ENCODE results near the gene SYTL2. TPM values are rescaled to one million over a fixed set of nuclear protein-coding genes. Genes with fewer than 3 reads are reported as not detected.
"Not testable (repeated sequence)": the region's sequence is repeated elsewhere in the genome, so short reads cannot be mapped to it uniquely, and the experiment has no call there.

Gene SYTL2
- 51.1 TPM for total RNA-seq

DNA sequence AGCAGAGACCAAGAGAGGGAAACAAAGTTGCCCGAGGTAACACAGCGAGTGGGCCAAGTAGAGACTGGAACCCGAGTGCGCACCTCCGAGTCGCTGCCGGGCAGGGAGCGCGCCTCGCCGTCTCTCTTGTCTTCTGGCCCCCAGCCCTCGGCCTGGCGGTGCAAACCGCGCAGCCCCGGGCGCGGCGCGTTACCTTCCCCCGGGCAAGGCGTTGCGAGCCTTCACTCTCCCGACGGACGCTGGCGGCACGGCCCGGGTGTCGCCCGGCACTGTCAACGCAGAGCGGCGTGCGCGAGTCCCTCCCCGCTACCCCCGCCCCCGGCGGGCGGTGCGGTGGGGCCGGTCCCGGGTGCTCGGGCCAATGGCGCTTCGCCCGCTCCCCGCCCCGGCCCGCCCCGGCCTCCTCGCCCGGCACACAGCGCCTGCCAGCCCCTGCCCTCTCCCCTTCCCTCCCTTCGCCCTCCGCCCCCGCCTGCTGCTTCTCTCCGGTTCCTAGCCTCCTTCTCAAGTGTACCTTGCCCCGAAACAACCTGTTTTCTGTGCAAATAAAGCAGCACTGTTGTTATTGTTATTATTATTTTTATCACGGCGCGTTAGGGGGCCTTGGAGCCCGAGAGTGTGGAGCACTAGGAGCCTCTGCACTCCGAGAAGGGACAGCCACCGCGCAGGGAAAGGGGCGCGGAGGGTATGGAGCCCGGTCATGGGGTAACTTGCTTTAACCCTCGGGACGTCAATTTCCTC is at the start of gene SYTL2:
SYTL2 (minus strand) TSS at position 271 of the 741 bp plus-strand sequence. CDS start 53,416 bp downstream, outside the sequence.
- Histone ChIP-seq H3K27ac (ENCODE audit: low read depth, low read length) (peak within 1 kb of the TSS; percentile 10), H3K36me3 (ENCODE audit: control insufficient read depth in 3 of 3, insufficient read depth in 3 of 3, low read length in 3 of 3) (no peaks in the 10 kb centered on the region), H3K9ac (ENCODE audit: low read depth in 1 of 3, low read length in 3 of 3) (peak within 1 kb of the TSS; percentile 69 to 80 (median 71)), H3K4me1 (ENCODE audit: control insufficient read depth in 3 of 3, insufficient read depth in 3 of 3, low read length in 3 of 3) (peaks cover 7 to 9% (median 8%) of the 10 kb centered on the region in 3 donors), H3K27me3 (ENCODE audit: control insufficient read depth in 3 of 3, insufficient read depth in 3 of 3, low read length in 3 of 3) (no peaks in the 10 kb centered on the region), H3K9me3 (ENCODE audit: control insufficient read depth in 3 of 3, low read length in 3 of 3) (no peaks in the 10 kb centered on the region), H3K4me3 (ENCODE audit: low read length in 3 of 3) (peak within 1 kb of the TSS; percentile 76 to 85 (median 81))

DNA sequence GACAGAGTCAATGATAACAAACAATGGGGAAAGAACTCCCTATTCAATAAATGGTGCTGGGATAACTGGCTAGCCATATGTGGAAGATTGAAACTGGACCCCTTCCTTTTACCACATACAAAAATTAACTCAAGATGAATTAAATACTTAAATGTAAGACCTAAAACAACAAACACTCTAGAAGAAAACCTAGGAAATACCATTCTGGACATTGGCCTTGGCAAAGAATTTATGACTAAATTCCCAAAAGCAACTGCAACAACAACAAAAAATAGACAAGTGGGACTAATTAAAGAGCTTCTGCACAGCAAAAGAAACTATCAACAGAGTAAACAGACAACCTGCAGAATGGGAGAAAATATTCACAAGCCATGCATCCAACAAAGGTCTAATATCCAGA is 48.6 kb upstream of the SYTL2 start:
- H3K4me1 ChIP-seq (ENCODE audit: control insufficient read depth in 3 of 3, insufficient read depth in 3 of 3, low read length in 3 of 3); H3K9me3 ChIP-seq (ENCODE audit: control insufficient read depth in 3 of 3, low read length in 3 of 3); H3K27ac ChIP-seq (ENCODE audit: low read depth, low read length); H3K36me3 ChIP-seq (ENCODE audit: control insufficient read depth in 3 of 3, insufficient read depth in 3 of 3, low read length in 3 of 3); H3K27me3 ChIP-seq (ENCODE audit: control insufficient read depth in 3 of 3, insufficient read depth in 3 of 3, low read length in 3 of 3); H3K4me3 ChIP-seq (ENCODE audit: low read length in 3 of 3); H3K9ac ChIP-seq (ENCODE audit: low read depth in 1 of 3, low read length in 3 of 3): not testable (repeated sequence)

GRCh38 chr11:85857098-85857497 is 46.2 kb upstream of the SYTL2 start:
- no peaks in the 10 kb centered on the region for H3K36me3 ChIP-seq (ENCODE audit: control insufficient read depth in 3 of 3, insufficient read depth in 3 of 3, low read length in 3 of 3)
- no peaks in the 10 kb centered on the region for H3K9me3 ChIP-seq (ENCODE audit: control insufficient read depth in 3 of 3, low read length in 3 of 3)
- no peak overlapping the region for H3K4me3 ChIP-seq (ENCODE audit: low read length in 3 of 3)
- H3K27ac ChIP-seq (ENCODE audit: low read depth, low read length) = no peak overlapping the region
- H3K4me1 ChIP-seq (ENCODE audit: control insufficient read depth in 3 of 3, insufficient read depth in 3 of 3, low read length in 3 of 3) = peaks cover 3 to 6% (median 5%) of the 10 kb centered on the region in 3 donors
- no peak overlapping the region for H3K9ac ChIP-seq (ENCODE audit: low read depth in 1 of 3, low read length in 3 of 3)
- no peaks in the 10 kb centered on the region for H3K27me3 ChIP-seq (ENCODE audit: control insufficient read depth in 3 of 3, insufficient read depth in 3 of 3, low read length in 3 of 3)

- Histone ChIP-seq H3K27me3 (ENCODE audit: control insufficient read depth in 3 of 3, insufficient read depth in 3 of 3, low read length in 3 of 3) (no peaks in the 10 kb centered on the region), H3K4me3 (ENCODE audit: low read length in 3 of 3) (peak within 1 kb of the TSS; percentile 74 to 95 (median 87)), H3K36me3 (ENCODE audit: control insufficient read depth in 3 of 3, insufficient read depth in 3 of 3, low read length in 3 of 3) (no peaks in the 10 kb centered on the region), H3K9ac (ENCODE audit: low read depth in 1 of 3, low read length in 3 of 3) (peak within 1 kb of the TSS; percentile 69 to 94 (median 94)), H3K9me3 (ENCODE audit: control insufficient read depth in 3 of 3, low read length in 3 of 3) (no peaks in the 10 kb centered on the region), H3K4me1 (ENCODE audit: control insufficient read depth in 3 of 3, insufficient read depth in 3 of 3, low read length in 3 of 3) (peaks cover 3 to 6% (median 5%) of the 10 kb centered on the region in 3 donors), H3K27ac (ENCODE audit: low read depth, low read length) (peak within 1 kb of the TSS; percentile 85)
Measured at GRCh38 chr11:85855341-85855656, 44.4 kb upstream of the SYTL2 start, which contains the start of gene CCDC83. CCDC83 (plus strand) TSS chr11:85855383; CDS start chr11:85865124, 9,741 bp downstream.

DNA sequence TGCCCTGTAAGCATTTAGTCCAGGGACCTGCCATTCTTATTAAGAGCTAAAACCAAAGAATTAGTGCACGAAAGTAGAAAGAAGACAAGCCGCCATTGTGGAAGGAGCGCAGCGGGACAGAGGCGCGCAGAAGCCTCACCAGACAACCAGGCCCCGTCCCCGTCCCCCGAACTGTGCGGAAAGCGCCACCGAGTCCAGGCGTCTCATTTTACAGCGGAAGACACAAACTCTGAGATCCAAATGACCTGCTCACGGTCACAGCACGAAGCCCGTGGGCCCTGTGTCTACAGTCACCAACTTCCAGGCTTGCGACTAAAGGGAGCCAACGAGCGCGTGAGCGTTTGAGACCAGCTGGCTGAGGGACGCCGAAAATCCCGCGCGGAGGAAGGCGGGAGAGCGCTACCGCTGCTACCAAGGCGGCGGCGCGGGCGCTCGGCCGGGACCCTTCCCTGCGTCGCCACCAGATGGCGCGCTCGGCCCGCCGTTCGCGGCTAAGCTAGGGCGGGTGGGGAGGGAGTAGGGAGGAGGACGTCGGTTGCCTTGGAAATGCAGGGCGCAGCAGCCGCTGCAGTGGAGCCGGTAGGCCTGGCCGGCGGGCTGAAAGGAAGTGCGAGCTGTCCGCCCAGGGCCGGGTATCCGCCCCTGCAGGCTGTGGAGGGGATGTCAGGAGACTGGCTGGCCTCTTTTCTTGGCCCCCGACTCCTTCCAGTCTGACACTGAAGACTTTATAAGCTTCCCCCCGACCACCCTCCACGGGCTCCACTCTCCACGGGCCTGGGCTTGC is 43.8 kb upstream of the SYTL2 start:
- Histone ChIP-seq H3K36me3 (ENCODE audit: control insufficient read depth in 3 of 3, insufficient read depth in 3 of 3, low read length in 3 of 3) (no peaks in the 10 kb centered on the region), H3K4me1 (ENCODE audit: control insufficient read depth in 3 of 3, insufficient read depth in 3 of 3, low read length in 3 of 3) (peaks cover 3 to 6% (median 5%) of the 10 kb centered on the region in 3 donors), H3K27ac (ENCODE audit: low read depth, low read length) (peak overlapping the region; percentile 85), H3K27me3 (ENCODE audit: control insufficient read depth in 3 of 3, insufficient read depth in 3 of 3, low read length in 3 of 3) (no peaks in the 10 kb centered on the region), H3K4me3 (ENCODE audit: low read length in 3 of 3) (peak overlapping the region; percentile 74 to 95 (median 87)), H3K9me3 (ENCODE audit: control insufficient read depth in 3 of 3, low read length in 3 of 3) (no peaks in the 10 kb centered on the region), H3K9ac (ENCODE audit: low read depth in 1 of 3, low read length in 3 of 3) (peak overlapping the region; percentile 69 to 94 (median 94))

DNA sequence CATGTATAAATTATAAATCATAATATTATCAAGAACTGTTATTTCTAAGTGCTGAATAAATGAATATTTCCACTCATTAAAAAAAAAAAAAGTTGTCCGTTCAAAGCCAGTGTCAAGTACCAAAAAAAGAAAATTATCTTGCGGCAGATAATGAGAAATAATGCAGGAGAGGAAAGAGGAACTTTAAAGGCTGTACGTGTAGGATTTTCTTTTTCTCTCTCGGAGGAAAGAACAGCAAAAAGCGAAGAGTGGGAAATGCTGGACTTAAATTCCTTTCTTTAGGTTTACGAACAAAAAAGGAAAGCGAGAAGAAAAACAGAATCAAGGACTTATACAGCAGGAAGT is 43.2 kb upstream of the SYTL2 start:
- H3K4me3 ChIP-seq (ENCODE audit: low read length in 3 of 3) = peak overlapping the region; percentile 74 to 95 (median 87)
- peaks cover 3 to 6% (median 5%) of the 10 kb centered on the region in 3 donors for H3K4me1 ChIP-seq (ENCODE audit: control insufficient read depth in 3 of 3, insufficient read depth in 3 of 3, low read length in 3 of 3)
- H3K9me3 ChIP-seq (ENCODE audit: control insufficient read depth in 3 of 3, low read length in 3 of 3) = no peaks in the 10 kb centered on the region
- peak overlapping the region; percentile 69 to 94 (median 94) for H3K9ac ChIP-seq (ENCODE audit: low read depth in 1 of 3, low read length in 3 of 3)
- no peaks in the 10 kb centered on the region for H3K27me3 ChIP-seq (ENCODE audit: control insufficient read depth in 3 of 3, insufficient read depth in 3 of 3, low read length in 3 of 3)
- peak overlapping the region; percentile 85 for H3K27ac ChIP-seq (ENCODE audit: low read depth, low read length)
- no peaks in the 10 kb centered on the region for H3K36me3 ChIP-seq (ENCODE audit: control insufficient read depth in 3 of 3, insufficient read depth in 3 of 3, low read length in 3 of 3)

DNA sequence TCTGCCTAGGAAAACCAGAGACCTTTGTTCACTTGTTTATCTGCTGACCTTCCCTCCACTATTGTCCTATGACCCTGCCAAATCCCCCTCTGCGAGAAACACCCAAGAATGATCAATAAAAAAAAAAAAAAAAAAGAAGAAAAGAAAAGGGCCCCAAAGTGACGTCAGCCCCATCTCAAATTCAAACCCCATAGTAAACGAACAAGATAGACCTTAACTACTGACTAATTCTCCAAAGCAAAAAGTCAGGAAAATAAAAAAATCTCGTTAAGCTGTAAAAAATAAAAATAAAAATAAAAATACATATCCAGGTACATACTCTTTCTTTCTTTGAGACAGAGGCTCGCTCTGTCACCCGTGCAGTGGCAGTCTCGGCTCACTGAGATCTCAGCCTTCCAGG is 42.6 kb upstream of the SYTL2 start:
- H3K27ac ChIP-seq (ENCODE audit: low read depth, low read length); H3K36me3 ChIP-seq (ENCODE audit: control insufficient read depth in 3 of 3, insufficient read depth in 3 of 3, low read length in 3 of 3); H3K4me3 ChIP-seq (ENCODE audit: low read length in 3 of 3); H3K9me3 ChIP-seq (ENCODE audit: control insufficient read depth in 3 of 3, low read length in 3 of 3); H3K4me1 ChIP-seq (ENCODE audit: control insufficient read depth in 3 of 3, insufficient read depth in 3 of 3, low read length in 3 of 3); H3K27me3 ChIP-seq (ENCODE audit: control insufficient read depth in 3 of 3, insufficient read depth in 3 of 3, low read length in 3 of 3); H3K9ac ChIP-seq (ENCODE audit: low read depth in 1 of 3, low read length in 3 of 3): not testable (repeated sequence)

- H3K27ac ChIP-seq (ENCODE audit: low read depth, low read length); H3K9me3 ChIP-seq (ENCODE audit: control insufficient read depth in 3 of 3, low read length in 3 of 3); H3K36me3 ChIP-seq (ENCODE audit: control insufficient read depth in 3 of 3, insufficient read depth in 3 of 3, low read length in 3 of 3): not testable (repeated sequence)
Measured at GRCh38 chr11:85852754-85853153, 41.8 kb upstream of the SYTL2 start.

GRCh38 chr11:85848556-85848955 is 37.6 kb upstream of the SYTL2 start:
- H3K9ac ChIP-seq (ENCODE audit: low read depth in 1 of 3, low read length in 3 of 3) = no peak overlapping the region
- no peaks in the 10 kb centered on the region for H3K27me3 ChIP-seq (ENCODE audit: control insufficient read depth in 3 of 3, insufficient read depth in 3 of 3, low read length in 3 of 3)
- H3K27ac ChIP-seq (ENCODE audit: low read depth, low read length) = no peak overlapping the region
- H3K9me3 ChIP-seq (ENCODE audit: control insufficient read depth in 3 of 3, low read length in 3 of 3) = no peaks in the 10 kb centered on the region
- no peaks in the 10 kb centered on the region for H3K36me3 ChIP-seq (ENCODE audit: control insufficient read depth in 3 of 3, insufficient read depth in 3 of 3, low read length in 3 of 3)
- H3K4me3 ChIP-seq (ENCODE audit: low read length in 3 of 3) = no peak overlapping the region
- H3K4me1 ChIP-seq (ENCODE audit: control insufficient read depth in 3 of 3, insufficient read depth in 3 of 3, low read length in 3 of 3) = no peaks in the 10 kb centered on the region

More at GRCh38 chr11:85852754-85853153, 41.8 kb upstream of the SYTL2 start:
- H3K9ac ChIP-seq (ENCODE audit: low read depth in 1 of 3, low read length in 3 of 3); H3K27me3 ChIP-seq (ENCODE audit: control insufficient read depth in 3 of 3, insufficient read depth in 3 of 3, low read length in 3 of 3); H3K4me1 ChIP-seq (ENCODE audit: control insufficient read depth in 3 of 3, insufficient read depth in 3 of 3, low read length in 3 of 3); H3K4me3 ChIP-seq (ENCODE audit: low read length in 3 of 3): not testable (repeated sequence)

- Histone ChIP-seq H3K36me3 (ENCODE audit: control insufficient read depth in 3 of 3, insufficient read depth in 3 of 3, low read length in 3 of 3) (no peaks in the 10 kb centered on the region), H3K9ac (ENCODE audit: low read depth in 1 of 3, low read length in 3 of 3) (no peak overlapping the region), H3K27ac (ENCODE audit: low read depth, low read length) (no peak overlapping the region), H3K4me1 (ENCODE audit: control insufficient read depth in 3 of 3, insufficient read depth in 3 of 3, low read length in 3 of 3) (no peaks in the 10 kb centered on the region), H3K4me3 (ENCODE audit: low read length in 3 of 3) (no peak overlapping the region), H3K9me3 (ENCODE audit: control insufficient read depth in 3 of 3, low read length in 3 of 3) (no peaks in the 10 kb centered on the region), H3K27me3 (ENCODE audit: control insufficient read depth in 3 of 3, insufficient read depth in 3 of 3, low read length in 3 of 3) (no peaks in the 10 kb centered on the region)
Measured at GRCh38 chr11:85848006-85848405, 37.1 kb upstream of the SYTL2 start.

All from skeletal muscle tissue (tissue), 4 donors.